ENCODE results near the gene SAFB. TPM values are rescaled to one million over a fixed set of nuclear protein-coding genes. Genes with fewer than 3 reads are reported as not detected.
A peak's percentile ranks its signal among the peaks of the same experiment; 100 is the strongest.

The SAFB gene
- total and polyA plus RNA-seq, 2 of the 13 experiments (the other 11 are each of a cell fraction or from before 2014, with no cell fraction given), result 21.0 to 28.4 TPM

DNA sequence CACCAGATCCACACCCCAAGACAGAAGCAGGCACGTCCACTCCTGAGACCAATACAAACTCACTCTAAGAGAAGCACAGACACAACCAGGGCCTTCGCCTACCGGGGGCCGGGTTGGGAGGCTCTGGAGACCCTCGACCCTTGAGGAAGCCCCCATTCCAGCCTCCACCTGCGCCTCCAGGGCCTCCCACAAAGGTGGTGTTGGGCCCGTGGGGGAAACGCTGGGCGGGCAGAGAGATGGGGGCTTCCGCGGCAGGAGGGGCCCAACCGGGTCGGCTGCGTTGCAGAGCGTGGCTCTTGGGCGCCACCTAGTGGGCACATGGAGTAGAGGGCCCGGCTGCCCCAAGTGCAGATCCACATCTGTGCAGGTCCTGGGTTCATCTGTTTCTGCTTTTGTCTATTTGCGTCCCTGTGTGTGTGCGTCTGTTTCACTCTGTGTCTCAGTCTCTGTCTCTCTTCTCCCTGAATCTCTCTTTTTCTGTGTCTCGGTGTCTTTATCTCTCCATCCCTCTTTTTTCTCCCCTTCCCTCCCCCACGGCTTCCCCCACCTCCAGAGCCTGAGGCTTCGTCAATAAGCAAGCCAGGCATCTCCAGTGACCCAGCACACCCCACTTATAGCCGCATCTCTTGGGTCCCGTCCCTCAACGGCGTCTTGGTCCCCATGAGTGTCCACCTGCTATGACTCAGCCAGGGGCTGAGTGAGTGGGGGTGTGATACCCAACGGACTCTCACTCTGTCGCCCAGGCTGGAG is 44.6 kb upstream of the SAFB start (continued):
- TF ChIP-seq HNF1B (CRISPR knock-in tag; IDR thresholded peaks at IDR 0.05), result peak; percentile 49; the same call in 1 of the 2 replicates
- TF ChIP-seq SETDB1 (CRISPR knock-in tag; IDR thresholded peaks at IDR 0.05; ENCODE audit: borderline replicate concordance), result no peak
- TF ChIP-seq TMF1 (CRISPR knock-in tag; IDR thresholded peaks at IDR 0.05; ENCODE audit: low read depth), result no peak
- TF ChIP-seq, protein P1, sequence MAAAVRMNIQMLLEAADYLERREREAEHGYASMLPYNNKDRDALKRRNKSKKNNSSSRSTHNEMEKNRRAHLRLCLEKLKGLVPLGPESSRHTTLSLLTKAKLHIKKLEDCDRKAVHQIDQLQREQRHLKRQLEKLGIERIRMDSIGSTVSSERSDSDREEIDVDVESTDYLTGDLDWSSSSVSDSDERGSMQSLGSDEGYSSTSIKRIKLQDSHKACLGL (CRISPR knock-in tag; IDR thresholded peaks at IDR 0.05), result peak; percentile 34; the same call in 1 of the 2 replicates
- no peak for TF ChIP-seq MED8 (CRISPR knock-in tag; IDR thresholded peaks at IDR 0.05; ENCODE audit: insufficient replicate concordance)
- TF ChIP-seq GLI4 (CRISPR knock-in tag; IDR thresholded peaks at IDR 0.05; ENCODE audit: borderline replicate concordance), result no peak
- no peak for TF ChIP-seq POGZ (CRISPR knock-in tag; IDR thresholded peaks at IDR 0.05)
- TF ChIP-seq ZNF121 (CRISPR knock-in tag; IDR thresholded peaks at IDR 0.05), result no peak
- TF ChIP-seq ZNF639 (CRISPR knock-in tag; conservative IDR thresholded peaks at IDR 0.05), result no peak
- no peak for TF ChIP-seq PAX8 (CRISPR knock-in tag; IDR thresholded peaks at IDR 0.05; ENCODE audit: borderline replicate concordance)
- no peak for TF ChIP-seq ZNF780A (CRISPR knock-in tag; IDR thresholded peaks at IDR 0.05)
- TF ChIP-seq ZBTB7A (CRISPR knock-in tag; IDR thresholded peaks at IDR 0.05), result peak; percentile 60; the same call in 1 of the 2 replicates
- TF ChIP-seq, protein P2, sequence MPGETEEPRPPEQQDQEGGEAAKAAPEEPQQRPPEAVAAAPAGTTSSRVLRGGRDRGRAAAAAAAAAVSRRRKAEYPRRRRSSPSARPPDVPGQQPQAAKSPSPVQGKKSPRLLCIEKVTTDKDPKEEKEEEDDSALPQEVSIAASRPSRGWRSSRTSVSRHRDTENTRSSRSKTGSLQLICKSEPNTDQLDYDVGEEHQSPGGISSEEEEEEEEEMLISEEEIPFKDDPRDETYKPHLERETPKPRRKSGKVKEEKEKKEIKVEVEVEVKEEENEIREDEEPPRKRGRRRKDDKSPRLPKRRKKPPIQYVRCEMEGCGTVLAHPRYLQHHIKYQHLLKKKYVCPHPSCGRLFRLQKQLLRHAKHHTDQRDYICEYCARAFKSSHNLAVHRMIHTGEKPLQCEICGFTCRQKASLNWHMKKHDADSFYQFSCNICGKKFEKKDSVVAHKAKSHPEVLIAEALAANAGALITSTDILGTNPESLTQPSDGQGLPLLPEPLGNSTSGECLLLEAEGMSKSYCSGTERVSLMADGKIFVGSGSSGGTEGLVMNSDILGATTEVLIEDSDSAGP (CRISPR knock-in tag; IDR thresholded peaks at IDR 0.05; ENCODE audit: borderline replicate concordance), result peak; percentile 69; the same call in 1 of the 2 replicates
- no peak for TF ChIP-seq PLRG1 (conservative IDR thresholded peaks at IDR 0.05)
- TF ChIP-seq ZNF547 (CRISPR knock-in tag; IDR thresholded peaks at IDR 0.05), result peak; percentile 41; the same call in 1 of the 2 replicates
- no peak for TF ChIP-seq ZBTB46 (CRISPR knock-in tag; IDR thresholded peaks at IDR 0.05; ENCODE audit: borderline replicate concordance)
- TF ChIP-seq TBP (CRISPR knock-in tag; IDR thresholded peaks at IDR 0.05), result no peak
- TF ChIP-seq MXD4 (CRISPR knock-in tag; IDR thresholded peaks at IDR 0.05), result no peak
- no peak for TF ChIP-seq ZNF672 (CRISPR knock-in tag; IDR thresholded peaks at IDR 0.05)
- TF ChIP-seq ZBTB33 (CRISPR knock-in tag; IDR thresholded peaks at IDR 0.05), result no peak; the same call in 1 of the 2 replicates
- TF ChIP-seq CHD4 (IDR thresholded peaks at IDR 0.05; ENCODE audit: borderline replicate concordance, low read length), result no peak
